Neural cell (in vitro differentiated cells): ENCODE data around the gene NEK10. TPM values are rescaled to one million over a fixed set of nuclear protein-coding genes. Genes with fewer than 3 reads are reported as not detected.

Experiments used
- H2AFZ ChIP-seq: fragments of 200-600, 300-800 bp; sonication (generic), shearing (Covaris generic); 2 replicates; pipeline ENCODE4 v1.6.0; 2014; ENCODE audit warnings: low read depth, mild to moderate bottlenecking, antibody characterized with exemption, low read length, moderate library complexity
- H3F3A ChIP-seq: fragments of 200-600 bp; shearing (Covaris generic); 2 replicates; pipeline ENCODE4 v1.6.1; 2016; ENCODE audit warnings: mild to moderate bottlenecking, moderate library complexity, mixed read lengths, antibody characterized with exemption, low read length; ENCODE audit not compliant: insufficient read depth, poor library complexity, severe bottlenecking
- H3K27ac ChIP-seq: fragments of 200-600, 300-800 bp; sonication (generic), shearing (Covaris generic); 2 replicates; pipeline ENCODE4 v1.5.1; 2014; ENCODE audit warnings: mild to moderate bottlenecking, low read length, moderate library complexity
- H3K27me3 ChIP-seq: fragments of 300-800, 200-600 bp; sonication (generic), shearing (Covaris generic); 2 replicates; pipeline ENCODE4 v1.6.0; 2014; ENCODE audit warnings: mild to moderate bottlenecking, low read depth, low read length, moderate library complexity; ENCODE audit not compliant: insufficient read depth
- H3K36me3 ChIP-seq: fragments of 300-800, 200-600 bp; sonication (generic), shearing (Covaris generic); 2 replicates; pipeline ENCODE4 v1.5.1; 2014; ENCODE audit warnings: mild to moderate bottlenecking, antibody characterized with exemption, low read length, moderate library complexity; ENCODE audit not compliant: insufficient read depth
- H3K4me2 ChIP-seq: fragments of 300-800, 200-600 bp; sonication (generic), shearing (Covaris generic); 2 replicates; pipeline ENCODE4 v1.6.0; 2014; ENCODE audit warnings: mild to moderate bottlenecking, low read length
- H3K4me3 ChIP-seq: fragments of 300-800, 200-600 bp; sonication (generic), shearing (Covaris generic); 2 replicates; pipeline ENCODE4 v1.5.1; 2014; ENCODE audit warnings: mild to moderate bottlenecking, low read length, moderate library complexity
- H3K79me2 ChIP-seq: fragments of 200-600 bp; shearing (Covaris generic); replicated peaks from 2 replicates; pipeline ENCODE4 v1.6.0; 2014; ENCODE audit warnings: mild to moderate bottlenecking, low read length, moderate library complexity; ENCODE audit not compliant: insufficient read depth
- H3K9ac ChIP-seq: fragments of 300-800, 200-600 bp; sonication (generic), shearing (Covaris generic); 2 replicates; pipeline ENCODE4 v1.6.1; 2016; ENCODE audit warnings: mild to moderate bottlenecking, low read length, mixed read lengths
- H3K9me2 ChIP-seq: fragments of 200-600 bp; shearing (Covaris generic); 2 replicates; pipeline ENCODE4 v1.6.1; 2016; ENCODE audit warnings: mild to moderate bottlenecking, low read length, mixed read lengths; ENCODE audit not compliant: insufficient read depth
- H3K9me3 ChIP-seq: fragments of 200-600, 300-800 bp; sonication (generic), shearing (Covaris generic); 2 replicates; pipeline ENCODE4 v1.6.1; 2016; ENCODE audit warnings: mild to moderate bottlenecking, mixed run types, low read length, moderate library complexity, mixed read lengths
- H4K20me1 ChIP-seq: fragments of 200-600 bp; shearing (Covaris generic); 2 replicates; pipeline ENCODE4 v1.6.1; 2016; ENCODE audit warnings: mild to moderate bottlenecking, mixed run types; ENCODE audit not compliant: insufficient read depth
- CTCF ChIP-seq: fragments of 450-650 bp; IDR thresholded peaks from 2 replicates; pipeline ENCODE4 v1.5.1; 2014; ENCODE audit warnings: antibody characterized with exemption, mild to moderate bottlenecking, moderate library complexity; ENCODE audit not compliant: poor library complexity, severe bottlenecking
- EP300 ChIP-seq: fragments of 450-650 bp; conservative IDR thresholded peaks from 2 replicates; pipeline ENCODE4 v1.6.1; 2014; ENCODE audit warnings: antibody characterized with exemption, mild to moderate bottlenecking, moderate library complexity; ENCODE audit not compliant: poor library complexity, severe bottlenecking
- EZH2 ChIP-seq: fragments of 200-600, 300-800 bp; shearing (Covaris generic), sonication (generic); IDR thresholded peaks from 2 replicates; pipeline ENCODE4 v1.6.1; 2014; ENCODE audit warnings: antibody characterized with exemption, low read length, borderline replicate concordance, mild to moderate bottlenecking; ENCODE audit not compliant: insufficient read depth, poor library complexity, severe bottlenecking
- MXI1 ChIP-seq: fragments of 450-650 bp; conservative IDR thresholded peaks from 2 replicates; pipeline ENCODE4 v1.6.1; 2014; ENCODE audit warnings: antibody characterized with exemption, mild to moderate bottlenecking; ENCODE audit not compliant: poor library complexity, severe bottlenecking
- POLR2AphosphoS5 ChIP-seq: IDR thresholded peaks from 2 replicates; pipeline ENCODE4 v1.6.1; 2012
- RAD21 ChIP-seq: fragments of 450-650 bp; conservative IDR thresholded peaks from 2 replicates; pipeline ENCODE4 v1.6.1; 2014; ENCODE audit warnings: antibody characterized with exemption, mild to moderate bottlenecking, moderate library complexity
- REST ChIP-seq: IDR thresholded peaks from 2 replicates; pipeline ENCODE4 v1.6.1; 2012; ENCODE audit warnings: borderline replicate concordance
- SMC3 ChIP-seq: fragments of 450-650 bp; conservative IDR thresholded peaks from 2 replicates; pipeline ENCODE4 v1.6.1; 2014; ENCODE audit warnings: antibody characterized with exemption, mild to moderate bottlenecking, moderate library complexity; ENCODE audit not compliant: poor library complexity
- TAF1 ChIP-seq: IDR thresholded peaks from 2 replicates; pipeline ENCODE4 v1.6.1; 2012; ENCODE audit warnings: low read depth
- polyA plus RNA-seq: library from polyadenylated mRNA; depleted of rRNA; stranded (reverse); fragments of >200 nt; gene quantifications from 2 replicates; pipeline ENCODE4 v1.2.3, GENCODE V29; 2014

NEK10 gene
- polyA plus RNA-seq, 1 donor from 2014 or later: 17.6 TPM

- Histone ChIP-seq H3K27me3 (no peaks in the 10 kb centered on the region), H3K36me3 (no peaks in the 10 kb centered on the region), H3K9me2 (no peaks in the 10 kb centered on the region), H3K4me2 (no peak overlapping the region), H3K4me3 (no peak overlapping the region), H2AFZ (no peak overlapping the region), H3K9me3 (no peaks in the 10 kb centered on the region), H3K79me2 (no peaks in the 10 kb centered on the region), H3K9ac (no peak overlapping the region), H3K27ac (no peak overlapping the region), H4K20me1 (no peaks in the 10 kb centered on the region), H3F3A (no peaks in the 10 kb centered on the region)
- TF ChIP-seq CTCF (no peak), TAF1 (no peak), MXI1 (no peak), REST (no peak), EP300 (no peak), RAD21 (no peak), EZH2 (no peak), SMC3 (no peak), POLR2AphosphoS5 (no peak)
These were observed 174.2 kb downstream of the NEK10 start for GRCh38 chr3:27194861-27195483.

GRCh38 chr3:27193056-27193455, 176.1 kb downstream of the NEK10 start:
- Histone ChIP-seq H3K79me2 (no peaks in the 10 kb centered on the region), H3K9me2 (no peaks in the 10 kb centered on the region), H3K36me3 (no peaks in the 10 kb centered on the region), H4K20me1 (no peaks in the 10 kb centered on the region), H3K27ac (no peak overlapping the region), H3K4me2 (no peak overlapping the region), H3K9ac (no peak overlapping the region), H3F3A (no peaks in the 10 kb centered on the region), H3K4me3 (no peak overlapping the region), H3K27me3 (no peaks in the 10 kb centered on the region), H2AFZ (no peak overlapping the region), H3K9me3 (no peaks in the 10 kb centered on the region)
- TF ChIP-seq TAF1: no peak
- TF ChIP-seq EP300: no peak
- no peak for TF ChIP-seq SMC3
- no peak for TF ChIP-seq POLR2AphosphoS5
- no peak for TF ChIP-seq RAD21
- no peak for TF ChIP-seq MXI1
- TF ChIP-seq EZH2: no peak
- TF ChIP-seq REST: no peak
- TF ChIP-seq CTCF: no peak
